ENCODE data around the gene TBC1D14.

Gene TBC1D14

GRCh38 chr4:7044137-7044930 lies 134.7 kb downstream of the TBC1D14 start:
- TF ChIP-seq CTCF (IDR thresholded peaks at IDR 0.05; ENCODE audit: low read depth, low read length) = no peak
- Histone ChIP-seq H3K9me3 (no peaks in the 10 kb centered on the region), H3K4me1 (peaks cover 14% of the 10 kb centered on the region; the same call in 1 of the 2 replicates), H3K27me3 (no peaks in the 10 kb centered on the region), H3K36me3 (no peaks in the 10 kb centered on the region), H3K4me3 (ENCODE audit: low read depth, low read length) (peak overlapping the region; percentile 95)
- DNase-seq = no peak

DNA sequence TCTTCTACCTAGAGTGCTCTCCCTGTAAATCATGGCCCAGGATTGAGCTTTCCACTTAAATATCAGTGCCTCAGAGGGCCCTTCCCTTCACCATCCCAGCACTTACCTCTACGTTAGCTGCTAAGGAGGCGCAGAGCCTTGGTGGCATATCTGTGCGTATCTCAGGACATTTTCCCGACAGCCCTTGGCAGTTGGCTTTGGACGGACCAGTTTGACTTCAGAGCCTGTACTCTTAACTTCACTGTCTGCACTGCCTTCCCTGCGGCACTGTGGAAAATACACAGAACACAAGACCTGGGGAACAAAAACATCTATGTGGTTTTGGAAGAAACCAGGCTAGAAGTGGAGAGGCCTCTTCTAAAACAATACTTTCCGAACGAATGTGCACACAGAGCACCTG lies 135.9 kb downstream of the TBC1D14 start:
- Histone ChIP-seq H3K36me3 (no peaks in the 10 kb centered on the region), H3K4me3 (ENCODE audit: low read depth, low read length) (peak overlapping the region; percentile 95), H3K9me3 (no peaks in the 10 kb centered on the region), H3K27me3 (no peaks in the 10 kb centered on the region), H3K4me1 (peaks cover 14% of the 10 kb centered on the region; the same call in 1 of the 2 replicates)
- no peak for TF ChIP-seq CTCF (IDR thresholded peaks at IDR 0.05; ENCODE audit: low read depth, low read length)
- DNase-seq = no peak

DNA sequence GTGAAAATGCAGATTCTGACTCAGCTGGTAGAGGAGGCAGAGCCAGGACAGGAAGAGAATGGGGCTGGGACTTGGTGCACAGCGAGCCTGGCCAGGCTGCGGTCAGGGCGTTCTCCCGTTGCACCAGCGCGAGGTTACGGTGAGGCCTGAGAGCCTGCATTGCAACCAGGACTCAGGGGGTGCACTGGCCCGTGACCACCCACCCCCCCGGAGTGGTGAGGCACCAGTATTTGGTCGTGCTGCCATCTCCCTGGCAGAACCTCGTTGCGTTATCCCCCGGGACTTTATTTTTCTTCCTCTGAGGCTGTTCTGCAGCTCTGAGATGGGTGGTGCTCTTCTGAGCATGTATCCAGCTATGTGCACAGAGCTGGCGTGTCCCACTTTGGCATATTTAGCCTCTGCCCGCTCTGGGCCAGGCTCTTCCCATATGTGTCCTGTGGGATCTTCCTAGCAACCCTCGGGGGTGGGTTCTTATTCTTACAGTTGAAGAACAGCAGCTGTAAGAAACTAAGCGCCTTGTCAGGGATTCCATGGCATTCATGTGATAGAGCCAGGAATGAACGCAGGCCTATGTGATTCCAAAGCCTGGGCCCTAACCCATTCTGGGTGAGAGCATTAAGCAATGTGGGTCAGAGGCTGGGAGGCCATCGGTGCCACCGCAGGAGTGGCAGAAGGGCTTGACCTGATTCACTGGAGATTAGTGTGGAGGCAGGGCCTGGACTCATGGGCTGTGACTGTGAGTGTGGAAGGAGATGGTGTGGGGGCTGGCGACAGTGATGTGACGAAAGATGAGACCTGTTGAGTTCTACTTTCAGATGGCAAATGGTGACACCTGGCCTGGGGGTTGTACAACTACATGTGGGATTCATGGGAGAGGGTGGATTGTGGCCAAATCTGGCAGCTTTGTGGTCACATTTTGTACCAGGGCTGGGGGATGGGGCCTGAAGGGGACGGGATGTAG lies 136.6 kb downstream of the TBC1D14 start:
- peaks cover 14% of the 10 kb centered on the region; the same call in 1 of the 2 replicates for H3K4me1 ChIP-seq
- H3K27me3 ChIP-seq = no peaks in the 10 kb centered on the region
- no peaks in the 10 kb centered on the region; the same call in 1 of the 2 replicates for H3K36me3 ChIP-seq
- H3K4me3 ChIP-seq (ENCODE audit: low read depth, low read length) = peak overlapping the region; percentile 95
- DNase-seq = peak; percentile 34
- no peaks in the 10 kb centered on the region for H3K9me3 ChIP-seq
- TF ChIP-seq CTCF (IDR thresholded peaks at IDR 0.05; ENCODE audit: low read depth, low read length) = no peak

DNA sequence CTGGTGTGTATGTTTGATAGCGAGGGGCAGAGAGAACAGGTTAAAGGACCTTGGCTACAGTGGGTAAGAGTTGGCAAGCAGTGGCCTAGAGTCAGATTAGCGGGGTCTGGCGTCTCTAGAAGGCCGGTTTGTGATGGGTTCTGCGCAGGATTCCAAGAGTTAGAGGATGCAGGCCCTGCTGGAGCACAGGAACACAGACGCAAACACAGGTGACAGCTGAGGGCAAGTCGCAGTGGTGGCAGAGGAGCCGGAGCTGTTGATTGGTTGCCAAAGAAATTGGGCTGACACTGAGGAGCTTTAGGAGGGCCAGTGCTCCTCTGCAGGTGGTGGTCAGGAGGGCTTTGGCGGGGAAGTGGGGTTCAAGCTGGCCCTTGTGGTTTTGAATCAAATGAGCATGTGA lies 137.3 kb downstream of the TBC1D14 start:
- Histone ChIP-seq H3K9me3 (no peaks in the 10 kb centered on the region), H3K27me3 (no peaks in the 10 kb centered on the region), H3K4me3 (ENCODE audit: low read depth, low read length) (no peak overlapping the region), H3K36me3 (peaks cover 2% of the 10 kb centered on the region; the same call in 1 of the 2 replicates), H3K4me1 (peaks cover 14% of the 10 kb centered on the region; the same call in 1 of the 2 replicates)
- DNase-seq = no peak
- no peak for TF ChIP-seq CTCF (IDR thresholded peaks at IDR 0.05; ENCODE audit: low read depth, low read length)

DNA sequence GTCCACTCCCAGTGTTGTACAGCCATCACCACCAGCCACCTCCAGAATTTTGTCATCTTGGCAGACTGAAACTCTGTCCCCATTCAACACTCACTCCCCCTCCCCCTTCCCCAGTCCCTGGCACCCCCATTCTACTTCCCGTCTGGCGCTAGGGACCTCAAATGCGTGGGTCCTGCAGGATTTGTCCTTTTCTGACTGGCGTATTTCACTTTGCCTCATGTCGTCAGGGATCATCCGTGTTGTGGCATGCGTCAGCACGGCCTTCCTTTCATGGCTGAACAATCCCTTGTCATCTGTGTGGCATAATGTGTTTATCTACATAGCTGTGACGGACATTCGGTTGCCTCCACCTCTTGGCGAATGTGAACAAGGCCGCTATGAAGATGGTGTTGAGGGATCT lies 139.0 kb downstream of the TBC1D14 start:
- peaks cover 14% of the 10 kb centered on the region; the same call in 1 of the 2 replicates for H3K4me1 ChIP-seq

More for the DNA sequence above, 139.0 kb downstream of the TBC1D14 start:
- H3K36me3 ChIP-seq = peaks cover 8% of the 10 kb centered on the region
- DNase-seq = no peak
- H3K4me3 ChIP-seq (ENCODE audit: low read depth, low read length) = no peak overlapping the region
- H3K27me3 ChIP-seq = no peaks in the 10 kb centered on the region
- no peaks in the 10 kb centered on the region for H3K9me3 ChIP-seq
- no peak for TF ChIP-seq CTCF (IDR thresholded peaks at IDR 0.05; ENCODE audit: low read depth, low read length)

All from BE2C (cell line).